ENCODE results near the gene TLR4.

TLR4 gene

GRCh38 chr9:117704024-117704575 is at the start of gene TLR4:
TLR4 (plus strand) TSS chr9:117704403; CDS start chr9:117704473, 70 bp downstream.
- DNase-seq (ENCODE audit: low spot score): no peak

GRCh38 chr9:117656002-117656401 is 48.2 kb upstream of the TLR4 start:
- DNase-seq (ENCODE audit: low spot score): no peak

- DNase-seq (ENCODE audit: low spot score): peak; percentile 4
These were observed 41.6 kb upstream of the TLR4 start for GRCh38 chr9:117662651-117663050.

GRCh38 chr9:117664419-117664818 is 39.8 kb upstream of the TLR4 start:
- no peak for DNase-seq (ENCODE audit: low spot score)

GRCh38 chr9:117665601-117666385 is 38.4 kb upstream of the TLR4 start:
- DNase-seq (ENCODE audit: low spot score): no peak

- DNase-seq (ENCODE audit: low spot score): no peak
These were observed 32.7 kb upstream of the TLR4 start for GRCh38 chr9:117671468-117671867.

- DNase-seq (ENCODE audit: low spot score): no peak
These were observed 31.8 kb upstream of the TLR4 start for GRCh38 chr9:117672369-117672768.

- no peak for DNase-seq (ENCODE audit: low spot score)
These were observed 26.6 kb upstream of the TLR4 start for GRCh38 chr9:117677572-117677971.

- DNase-seq (ENCODE audit: low spot score): no peak
These were observed 25.3 kb upstream of the TLR4 start for GRCh38 chr9:117678871-117679270.

- DNase-seq (ENCODE audit: low spot score): no peak
These were observed 24.8 kb upstream of the TLR4 start for GRCh38 chr9:117679416-117679815.

GRCh38 chr9:117681888-117682287 is 22.3 kb upstream of the TLR4 start:
- no peak for DNase-seq (ENCODE audit: low spot score)

GRCh38 chr9:117682955-117683710 is 21.1 kb upstream of the TLR4 start:
- no peak for DNase-seq (ENCODE audit: low spot score)

GRCh38 chr9:117687532-117687931 is 16.7 kb upstream of the TLR4 start:
- no peak for DNase-seq (ENCODE audit: low spot score)

GRCh38 chr9:117691367-117691766 is 12.8 kb upstream of the TLR4 start:
- DNase-seq (ENCODE audit: low spot score): no peak

- no peak for DNase-seq (ENCODE audit: low spot score)
These were observed 8.0 kb upstream of the TLR4 start for GRCh38 chr9:117696154-117696553.

- no peak for DNase-seq (ENCODE audit: low spot score)
These were observed 7.2 kb upstream of the TLR4 start for GRCh38 chr9:117697046-117697445.

GRCh38 chr9:117703537-117703936 is 666 bp upstream of the TLR4 start:
- no peak for DNase-seq (ENCODE audit: low spot score)

GRCh38 chr9:117704597-117704996 is 394 bp downstream of the TLR4 start:
- no peak for DNase-seq (ENCODE audit: low spot score)

GRCh38 chr9:117705386-117705785 is 1.2 kb downstream of the TLR4 start:
- no peak for DNase-seq (ENCODE audit: low spot score)

GRCh38 chr9:117706421-117707116 is 2.4 kb downstream of the TLR4 start:
- DNase-seq (ENCODE audit: low spot score): no peak

- DNase-seq (ENCODE audit: low spot score): no peak
These were observed 3.4 kb downstream of the TLR4 start for GRCh38 chr9:117707561-117707960.

GRCh38 chr9:117709936-117710335 is 5.7 kb downstream of the TLR4 start:
- DNase-seq (ENCODE audit: low spot score): no peak
